Breast epithelium (tissue), 4 donors: ENCODE data around the gene RTKN2. TPM values are rescaled to one million over a fixed set of nuclear protein-coding genes. Genes with fewer than 3 reads are reported as not detected.

Experiments used
- DNase-seq, 2 donors: peaks; one replicate each; pipeline ENCODE4 v3.0.0-alpha.2; 2019; ENCODE audit warnings: low spot score in 2 of 2
- H3K27ac ChIP-seq, 2 donors: fragments of 200-600 bp; sonication (generic) in 1 of 2; one replicate each; pipeline ENCODE4 v1.5.1; 2016 to 2019; ENCODE audit warnings: mild to moderate bottlenecking in 1 of 2
- H3K27me3 ChIP-seq, 2 donors: fragments of 200-600 bp; sonication (generic) in 1 of 2; one replicate each; pipeline versions ENCODE4 v1.5.1 to v1.6.0; 2017 to 2019; ENCODE audit warnings: control low read depth in 1 of 2, mild to moderate bottlenecking in 1 of 2
- H3K36me3 ChIP-seq: fragments of 200-600 bp; one replicate; pipeline ENCODE4 v1.5.1; 2019
- H3K4me1 ChIP-seq, 2 donors: fragments of 200-600 bp; sonication (generic); one replicate each; pipeline ENCODE4 v1.5.1; 2016 to 2019; ENCODE audit warnings: control low read depth in 1 of 2
- H3K4me3 ChIP-seq, 3 donors: fragments of 200-600 bp; sonication (generic); 1 replicate in 2 of 3; 2 replicates in 1 of 3; pipeline ENCODE4 v1.5.1; 2016 to 2019; ENCODE audit warnings: mild to moderate bottlenecking in 3 of 3, moderate library complexity in 2 of 3
- H3K9me3 ChIP-seq, 2 donors: fragments of 200-600 bp; sonication (generic) in 1 of 2; one replicate each; pipeline ENCODE4 v1.5.1; 2016 to 2019; ENCODE audit warnings: control low read depth in 1 of 2
- POLR2A ChIP-seq: fragments of 450-650 bp; IDR thresholded peaks from one replicate; pipeline ENCODE4 v1.6.1; 2016; ENCODE audit warnings: antibody characterized with exemption, mild to moderate bottlenecking, moderate library complexity
- POLR2AphosphoS5 ChIP-seq, 3 donors: sonication (generic); formaldehyde crosslinking; IDR thresholded peaks; one replicate each; pipeline ENCODE4 v1.6.1; 2017; ENCODE audit warnings: antibody characterized with exemption in 3 of 3
- intact Hi-C: fragments of 100-400 bp; cut with DNase I; formaldehyde crosslinking; loops from one replicate; pipeline ENCODE4 v1.15.1; 2023; ENCODE audit warnings: low total_unique reads
- total RNA-seq, 3 donors: library from RNA; depleted of rRNA; stranded (reverse); fragments of >200 nt; gene quantifications; one replicate each; pipeline ENCODE4 v1.1.0, GENCODE V29; 2016
- TF ChIP-seq, protein P1 (sequence below), 3 donors: fragments of 450-650 bp; IDR thresholded peaks; one replicate each; pipeline ENCODE4 v1.5.1; 2016 to 2017; ENCODE audit warnings: antibody characterized with exemption in 3 of 3, mild to moderate bottlenecking in 3 of 3, moderate library complexity in 3 of 3

The RTKN2 gene
- total RNA-seq, 3 donors from 2014 or later = 0.16 to 1.3 (median 0.98) TPM

DNA sequence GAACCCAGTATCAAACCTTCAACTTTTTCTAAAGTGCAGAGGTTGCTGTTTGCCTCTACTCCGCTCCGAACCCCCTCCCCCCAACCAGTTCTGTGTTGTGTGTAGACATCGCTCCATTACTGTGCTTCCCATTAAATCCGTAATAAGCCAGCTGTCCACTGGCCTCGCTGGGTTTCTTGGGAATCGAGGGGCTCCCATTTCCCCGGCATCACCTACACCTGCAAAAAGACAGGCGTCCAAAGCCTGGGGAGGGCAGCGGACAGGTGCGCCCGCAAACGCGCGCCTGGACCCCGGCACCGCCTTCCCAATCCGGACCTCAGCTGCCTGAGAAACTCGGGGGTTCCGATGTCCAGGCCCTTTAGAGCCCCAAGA, 631 bp downstream of the RTKN2 start:
- H3K27ac ChIP-seq = no peak overlapping the region
- H3K36me3 ChIP-seq = no peaks in the 10 kb centered on the region
- DNase-seq = no peak
- H3K4me3 ChIP-seq = peak overlapping the region; percentile 69 to 95 (median 73)
- no peaks in the 10 kb centered on the region for H3K9me3 ChIP-seq
- intact Hi-C loops = no loop called here
- no peak for TF ChIP-seq POLR2A
- TF ChIP-seq POLR2AphosphoS5 (IDR thresholded peaks at IDR 0.05) = no peak
- TF ChIP-seq, protein P1, sequence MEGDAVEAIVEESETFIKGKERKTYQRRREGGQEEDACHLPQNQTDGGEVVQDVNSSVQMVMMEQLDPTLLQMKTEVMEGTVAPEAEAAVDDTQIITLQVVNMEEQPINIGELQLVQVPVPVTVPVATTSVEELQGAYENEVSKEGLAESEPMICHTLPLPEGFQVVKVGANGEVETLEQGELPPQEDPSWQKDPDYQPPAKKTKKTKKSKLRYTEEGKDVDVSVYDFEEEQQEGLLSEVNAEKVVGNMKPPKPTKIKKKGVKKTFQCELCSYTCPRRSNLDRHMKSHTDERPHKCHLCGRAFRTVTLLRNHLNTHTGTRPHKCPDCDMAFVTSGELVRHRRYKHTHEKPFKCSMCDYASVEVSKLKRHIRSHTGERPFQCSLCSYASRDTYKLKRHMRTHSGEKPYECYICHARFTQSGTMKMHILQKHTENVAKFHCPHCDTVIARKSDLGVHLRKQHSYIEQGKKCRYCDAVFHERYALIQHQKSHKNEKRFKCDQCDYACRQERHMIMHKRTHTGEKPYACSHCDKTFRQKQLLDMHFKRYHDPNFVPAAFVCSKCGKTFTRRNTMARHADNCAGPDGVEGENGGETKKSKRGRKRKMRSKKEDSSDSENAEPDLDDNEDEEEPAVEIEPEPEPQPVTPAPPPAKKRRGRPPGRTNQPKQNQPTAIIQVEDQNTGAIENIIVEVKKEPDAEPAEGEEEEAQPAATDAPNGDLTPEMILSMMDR (IDR thresholded peaks at IDR 0.05) = no peak
- no peaks in the 10 kb centered on the region for H3K4me1 ChIP-seq
- no peaks in the 10 kb centered on the region for H3K27me3 ChIP-seq

DNA sequence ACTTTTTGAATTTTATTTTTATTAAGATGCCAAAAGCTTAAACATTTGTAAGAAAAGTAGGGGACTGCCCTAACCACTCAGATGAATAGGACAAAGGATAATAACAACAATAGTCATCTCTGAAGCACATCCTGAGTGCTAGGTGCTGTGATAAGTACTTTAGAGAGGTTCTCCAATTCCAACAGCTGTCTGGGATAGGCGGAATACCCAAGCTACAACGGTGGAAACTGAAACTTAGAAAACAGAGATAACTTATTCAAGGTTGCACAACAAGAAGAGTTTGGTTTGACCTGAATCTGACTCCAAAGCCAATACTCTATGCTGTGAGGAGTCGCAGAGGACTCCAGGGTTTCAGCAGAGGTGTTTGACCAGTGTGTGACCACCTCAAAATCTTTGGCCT, 2.0 kb downstream of the RTKN2 start:
- no peak for TF ChIP-seq POLR2A
- TF ChIP-seq, protein P1 (IDR thresholded peaks at IDR 0.05) = no peak
- no peaks in the 10 kb centered on the region for H3K9me3 ChIP-seq
- DNase-seq = no peak
- no peak overlapping the region for H3K4me3 ChIP-seq
- no peaks in the 10 kb centered on the region for H3K27me3 ChIP-seq
- H3K4me1 ChIP-seq = no peaks in the 10 kb centered on the region
- no peaks in the 10 kb centered on the region for H3K36me3 ChIP-seq
- intact Hi-C loops = no loop called here
- H3K27ac ChIP-seq = no peak overlapping the region

DNA sequence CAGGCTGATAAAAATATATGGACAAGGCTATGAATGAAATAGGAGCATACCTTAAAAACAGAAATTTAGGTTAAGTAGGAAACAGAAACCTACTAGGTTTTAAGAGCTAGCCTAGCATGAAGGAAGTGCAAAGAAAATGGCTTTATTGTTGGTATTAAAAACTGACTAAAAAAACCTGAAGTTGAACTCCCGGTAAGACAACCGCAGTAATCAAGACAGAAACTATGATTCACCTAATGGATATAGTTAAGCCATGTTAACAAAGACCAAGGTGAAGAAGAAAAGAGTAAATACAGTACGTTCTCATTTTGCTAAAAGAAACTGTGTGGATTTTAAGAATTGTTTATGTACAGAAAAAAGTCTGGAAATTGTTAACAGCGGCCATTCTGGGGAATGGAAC, 2.5 kb downstream of the RTKN2 start:
- Histone ChIP-seq H3K27me3 (no peaks in the 10 kb centered on the region), H3K27ac (no peak overlapping the region), H3K9me3 (no peaks in the 10 kb centered on the region), H3K4me3 (no peak overlapping the region), H3K36me3 (no peaks in the 10 kb centered on the region), H3K4me1 (no peaks in the 10 kb centered on the region)
- TF ChIP-seq POLR2AphosphoS5 (IDR thresholded peaks at IDR 0.05) (no peak), POLR2A (no peak)
- TF ChIP-seq, protein P1 (IDR thresholded peaks at IDR 0.05) = no peak
- DNase-seq = no peak
- intact Hi-C loops = no loop called here

DNA sequence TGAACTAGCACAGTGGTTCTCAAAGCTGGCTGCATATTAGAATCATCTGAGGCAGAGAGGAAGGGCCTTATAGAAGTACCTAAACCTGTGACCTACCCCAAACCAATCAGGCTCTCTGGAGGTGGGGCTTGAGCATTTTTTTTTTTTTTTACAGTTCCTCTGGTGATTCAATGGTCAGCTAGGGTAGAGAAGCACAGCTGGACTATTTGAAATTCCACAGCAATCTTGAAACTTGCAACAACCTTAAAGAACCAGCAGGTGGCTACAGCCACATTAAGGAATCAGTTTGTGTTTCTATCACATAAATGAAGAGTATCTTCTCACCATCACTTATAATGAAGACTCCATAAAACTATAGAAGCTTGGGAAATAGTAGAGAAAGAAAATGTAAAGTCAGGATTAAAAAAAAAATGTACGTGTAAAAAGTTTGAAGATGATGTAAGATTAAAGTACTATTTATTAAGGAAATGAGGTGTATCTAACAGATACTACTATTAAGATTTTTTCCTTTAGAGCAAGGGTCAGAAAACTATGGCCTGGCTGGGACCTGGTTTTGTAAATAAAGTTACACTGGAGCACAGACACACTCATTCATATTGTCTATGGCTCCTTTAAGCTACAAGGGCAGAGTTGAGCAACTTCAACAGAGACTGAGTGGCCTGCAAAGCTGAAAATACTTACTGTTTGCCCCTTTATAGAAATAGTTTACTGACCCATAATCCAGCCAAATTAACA, 3.8 kb downstream of the RTKN2 start:
- H3K36me3 ChIP-seq = no peaks in the 10 kb centered on the region
- no peaks in the 10 kb centered on the region for H3K27me3 ChIP-seq
- no peak overlapping the region for H3K4me3 ChIP-seq
- no peaks in the 10 kb centered on the region for H3K9me3 ChIP-seq
- intact Hi-C loops = no loop called here
- H3K27ac ChIP-seq = no peak overlapping the region
- no peaks in the 10 kb centered on the region for H3K4me1 ChIP-seq
- DNase-seq = no peak
- TF ChIP-seq, protein P1 (IDR thresholded peaks at IDR 0.05) = peak; percentile 17 to 56 (median 44)
- TF ChIP-seq POLR2AphosphoS5 (IDR thresholded peaks at IDR 0.05) = no peak

DNA sequence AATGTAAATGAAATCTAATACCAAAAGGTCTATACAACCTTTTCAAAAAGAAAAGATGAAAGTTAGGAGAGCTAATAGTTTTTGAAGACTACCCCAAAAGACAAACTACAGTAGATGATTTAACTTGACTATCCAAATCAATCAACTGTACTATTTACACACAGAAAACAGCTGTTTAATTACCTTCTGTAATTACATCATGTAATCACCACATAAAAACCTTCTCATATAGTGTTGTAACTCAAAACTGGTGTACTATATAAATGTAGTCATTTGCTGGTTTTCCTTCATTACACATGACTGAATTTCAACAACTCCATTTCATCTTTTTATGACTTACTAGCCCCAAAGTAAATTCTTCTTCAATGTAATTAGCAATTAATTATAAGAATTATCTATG, 4.5 kb downstream of the RTKN2 start:
- H3K27me3 ChIP-seq = no peaks in the 10 kb centered on the region
- TF ChIP-seq, protein P1 (IDR thresholded peaks at IDR 0.05) = no peak
- TF ChIP-seq POLR2AphosphoS5 (IDR thresholded peaks at IDR 0.05) (no peak), POLR2A (no peak)
- no peaks in the 10 kb centered on the region for H3K36me3 ChIP-seq
- no peak for DNase-seq
- H3K4me3 ChIP-seq = no peak overlapping the region
- intact Hi-C loops = no loop called here
- H3K9me3 ChIP-seq = no peaks in the 10 kb centered on the region
- no peaks in the 10 kb centered on the region for H3K4me1 ChIP-seq
- no peak overlapping the region for H3K27ac ChIP-seq
